Raji (cell line): ENCODE results near the gene UBXN4.

Experiments
- POLR2A ChIP-seq: IDR thresholded peaks from 2 replicates; pipeline ENCODE4 v1.6.1; 2011; ENCODE audit warnings: low read depth, low read length, control low read depth; ENCODE audit not compliant: insufficient read depth

UBXN4 gene

GRCh38 chr2:135822855-135823254 is 81.2 kb downstream of the UBXN4 start:
- no peak for TF ChIP-seq POLR2A

GRCh38 chr2:135825131-135825530 is 83.5 kb downstream of the UBXN4 start:
- no peak for TF ChIP-seq POLR2A

GRCh38 chr2:135825550-135826176 is 84.0 kb downstream of the UBXN4 start:
- no peak for TF ChIP-seq POLR2A

- TF ChIP-seq POLR2A: no peak
Measured at GRCh38 chr2:135826544-135826943, 84.9 kb downstream of the UBXN4 start.

GRCh38 chr2:135829378-135830135 is 87.9 kb downstream of the UBXN4 start:
- no peak for TF ChIP-seq POLR2A

- TF ChIP-seq POLR2A: no peak
Measured at GRCh38 chr2:135831180-135831812, 89.6 kb downstream of the UBXN4 start.

- no peak for TF ChIP-seq POLR2A
Measured at GRCh38 chr2:135832891-135833290, 91.2 kb downstream of the UBXN4 start.
